Measurements from ENCODE around the gene ZNF689.

DNA sequence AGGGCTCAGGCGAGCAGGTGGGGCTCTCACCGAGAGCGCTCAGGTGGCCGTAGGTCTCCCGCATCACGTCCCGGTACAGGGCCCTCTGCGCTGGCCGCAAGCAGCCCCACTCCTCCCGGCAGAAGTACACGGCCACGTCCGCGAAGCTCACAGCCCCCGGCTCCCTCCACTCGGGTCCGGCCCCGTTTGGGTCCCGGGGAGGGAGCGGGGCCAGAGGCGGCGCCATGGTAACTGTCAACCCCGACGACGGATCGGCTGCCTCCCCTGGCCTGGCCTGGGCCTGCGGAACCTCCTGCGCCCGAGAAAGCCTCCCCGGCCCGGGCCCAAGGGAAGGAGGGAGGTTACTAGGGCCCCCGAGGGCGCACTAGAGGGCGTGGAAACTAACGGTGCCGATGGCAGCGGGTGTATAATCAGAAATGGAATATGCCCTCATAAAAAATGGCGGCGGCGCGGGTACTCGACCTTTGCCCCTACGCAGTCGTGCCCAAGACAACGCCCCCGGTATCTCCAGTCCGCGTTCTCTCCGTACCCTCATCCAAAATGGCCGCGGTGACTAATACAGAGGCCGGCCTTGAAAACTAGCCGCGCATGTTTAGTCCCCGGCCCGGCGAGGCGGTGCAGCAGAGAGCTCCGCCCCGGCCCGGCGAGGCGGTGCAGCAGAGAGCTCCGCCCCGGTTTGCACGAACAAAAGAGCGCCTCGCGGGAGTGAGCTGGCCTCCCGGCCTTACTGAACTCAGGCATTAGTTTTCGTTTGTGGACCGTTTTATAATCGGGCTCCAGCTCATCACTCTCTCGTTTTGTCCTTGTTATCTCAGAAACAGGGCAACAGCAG, 52.0 kb downstream of the ZNF689 start, which contains the start of gene ZNF764:
- peak in 3 of 4 donors; percentile 23 to 55 (median 55) for TF ChIP-seq POLR2A (IDR thresholded peaks at IDR 0.05)
- TF ChIP-seq, protein P1, sequence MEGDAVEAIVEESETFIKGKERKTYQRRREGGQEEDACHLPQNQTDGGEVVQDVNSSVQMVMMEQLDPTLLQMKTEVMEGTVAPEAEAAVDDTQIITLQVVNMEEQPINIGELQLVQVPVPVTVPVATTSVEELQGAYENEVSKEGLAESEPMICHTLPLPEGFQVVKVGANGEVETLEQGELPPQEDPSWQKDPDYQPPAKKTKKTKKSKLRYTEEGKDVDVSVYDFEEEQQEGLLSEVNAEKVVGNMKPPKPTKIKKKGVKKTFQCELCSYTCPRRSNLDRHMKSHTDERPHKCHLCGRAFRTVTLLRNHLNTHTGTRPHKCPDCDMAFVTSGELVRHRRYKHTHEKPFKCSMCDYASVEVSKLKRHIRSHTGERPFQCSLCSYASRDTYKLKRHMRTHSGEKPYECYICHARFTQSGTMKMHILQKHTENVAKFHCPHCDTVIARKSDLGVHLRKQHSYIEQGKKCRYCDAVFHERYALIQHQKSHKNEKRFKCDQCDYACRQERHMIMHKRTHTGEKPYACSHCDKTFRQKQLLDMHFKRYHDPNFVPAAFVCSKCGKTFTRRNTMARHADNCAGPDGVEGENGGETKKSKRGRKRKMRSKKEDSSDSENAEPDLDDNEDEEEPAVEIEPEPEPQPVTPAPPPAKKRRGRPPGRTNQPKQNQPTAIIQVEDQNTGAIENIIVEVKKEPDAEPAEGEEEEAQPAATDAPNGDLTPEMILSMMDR (IDR thresholded peaks at IDR 0.05), result peak in 2 of 6 experiments; percentile 8 to 34
